ENCODE measurements around the gene PARP9.
"Not testable (repeated sequence)": the region's sequence is repeated elsewhere in the genome, so short reads cannot be mapped to it uniquely, and the experiment has no call there.

PARP9 gene

GRCh38 chr3:122572940-122573412, 8.9 kb upstream of the PARP9 start:
- DNase-seq = no peak

DNA sequence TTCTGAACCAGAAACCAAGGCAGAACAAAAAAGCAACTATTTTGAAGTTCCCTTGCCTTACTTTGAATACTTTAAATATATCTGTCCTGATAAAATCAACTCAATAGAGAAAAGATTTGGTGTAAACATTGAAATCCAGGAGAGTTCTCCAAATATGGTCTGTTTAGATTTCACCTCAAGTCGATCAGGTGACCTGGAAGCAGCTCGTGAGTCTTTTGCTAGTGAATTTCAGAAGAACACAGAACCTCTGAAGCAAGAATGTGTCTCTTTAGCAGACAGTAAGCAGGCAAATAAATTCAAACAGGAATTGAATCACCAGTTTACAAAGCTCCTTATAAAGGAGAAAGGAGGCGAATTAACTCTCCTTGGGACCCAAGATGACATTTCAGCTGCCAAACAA, 4.7 kb upstream of the PARP9 start:
- DNase-seq = no peak

DNA sequence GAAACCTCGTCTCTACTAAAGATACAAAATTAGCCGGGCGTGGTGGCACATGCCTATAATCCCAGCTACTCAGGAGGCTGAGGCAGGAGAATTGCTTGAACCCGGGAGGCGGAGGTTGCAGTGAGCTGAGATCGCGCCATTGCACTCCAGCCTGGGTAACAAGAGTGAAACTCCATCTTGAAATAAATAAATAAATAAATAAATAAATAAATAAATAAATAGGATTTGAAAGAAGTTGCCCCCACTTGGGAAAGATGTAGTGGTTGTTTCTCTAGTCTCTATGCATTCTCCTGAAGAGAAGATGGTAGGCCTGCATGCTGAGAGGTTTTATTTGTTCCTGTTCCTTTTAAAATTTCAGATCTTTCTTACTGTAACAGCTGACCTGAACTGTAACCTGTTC, 4.0 kb upstream of the PARP9 start:
- not testable (repeated sequence) for DNase-seq

- DNase-seq = no peak
These were observed 429 bp downstream of the PARP9 start for GRCh38 chr3:122563717-122564025.

GRCh38 chr3:122562923-122563716, 980 bp downstream of the PARP9 start:
- DNase-seq = no peak

DNA sequence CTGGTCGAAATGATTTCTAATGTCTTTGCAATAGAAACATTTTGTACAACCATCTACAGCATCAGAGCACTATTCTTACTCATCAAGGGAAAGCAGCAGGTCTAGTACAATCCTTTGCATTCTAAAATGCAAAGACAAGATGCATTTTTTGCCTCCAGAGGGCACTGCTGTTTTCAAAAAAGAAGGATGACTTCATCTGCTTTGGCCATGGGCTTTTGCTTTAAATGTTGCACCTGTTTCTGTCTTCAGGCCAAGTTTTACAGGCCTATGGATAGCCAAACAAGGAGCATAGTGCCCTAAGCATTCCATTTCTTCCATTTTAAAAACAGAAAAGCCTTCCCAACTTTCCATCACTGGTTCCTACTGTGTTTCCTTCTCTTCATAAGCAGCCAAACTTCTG, 3.4 kb downstream of the PARP9 start:
- DNase-seq = peak; percentile 58

DNA sequence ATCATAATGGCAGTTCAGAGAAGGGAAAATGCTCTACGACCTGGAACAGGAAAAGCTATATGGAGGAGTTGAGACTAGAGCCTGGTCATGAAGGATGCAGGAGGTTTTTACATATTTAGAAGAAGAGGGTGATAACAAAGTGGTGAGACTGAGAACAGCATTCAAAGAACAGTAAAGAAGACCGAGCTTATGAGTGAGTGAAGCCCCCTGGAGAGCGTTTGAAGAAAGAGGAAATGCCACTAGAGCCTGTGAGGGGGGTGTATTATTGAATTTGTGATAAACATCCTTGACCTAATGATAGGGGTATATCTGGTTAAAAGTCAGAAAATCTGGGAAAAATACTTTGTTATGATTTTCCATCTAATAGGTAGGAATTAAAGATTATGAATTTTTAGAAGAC, 4.2 kb downstream of the PARP9 start:
- DNase-seq = no peak

GRCh38 chr3:122558605-122559004, 5.5 kb downstream of the PARP9 start:
- no peak for DNase-seq

DNA sequence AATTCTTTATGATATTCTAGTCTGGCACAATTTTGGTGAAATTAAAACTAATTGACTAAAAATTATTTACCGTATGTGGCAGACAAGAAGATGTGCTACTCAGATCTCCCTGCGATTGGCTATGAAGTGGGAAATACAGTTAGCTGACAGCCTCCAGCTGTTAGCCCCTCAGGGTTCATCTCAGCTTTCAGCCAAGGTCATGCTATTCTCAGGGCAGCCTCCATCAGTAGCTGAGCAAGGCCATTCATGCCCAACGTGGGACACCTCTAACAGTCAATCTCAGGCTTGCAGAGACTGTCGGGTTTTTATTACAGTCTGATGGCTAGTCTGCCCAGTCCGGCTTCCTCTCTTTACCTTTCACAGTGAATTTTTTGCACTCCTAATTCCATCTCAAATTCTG, 6.7 kb downstream of the PARP9 start:
- no peak for DNase-seq

DNA sequence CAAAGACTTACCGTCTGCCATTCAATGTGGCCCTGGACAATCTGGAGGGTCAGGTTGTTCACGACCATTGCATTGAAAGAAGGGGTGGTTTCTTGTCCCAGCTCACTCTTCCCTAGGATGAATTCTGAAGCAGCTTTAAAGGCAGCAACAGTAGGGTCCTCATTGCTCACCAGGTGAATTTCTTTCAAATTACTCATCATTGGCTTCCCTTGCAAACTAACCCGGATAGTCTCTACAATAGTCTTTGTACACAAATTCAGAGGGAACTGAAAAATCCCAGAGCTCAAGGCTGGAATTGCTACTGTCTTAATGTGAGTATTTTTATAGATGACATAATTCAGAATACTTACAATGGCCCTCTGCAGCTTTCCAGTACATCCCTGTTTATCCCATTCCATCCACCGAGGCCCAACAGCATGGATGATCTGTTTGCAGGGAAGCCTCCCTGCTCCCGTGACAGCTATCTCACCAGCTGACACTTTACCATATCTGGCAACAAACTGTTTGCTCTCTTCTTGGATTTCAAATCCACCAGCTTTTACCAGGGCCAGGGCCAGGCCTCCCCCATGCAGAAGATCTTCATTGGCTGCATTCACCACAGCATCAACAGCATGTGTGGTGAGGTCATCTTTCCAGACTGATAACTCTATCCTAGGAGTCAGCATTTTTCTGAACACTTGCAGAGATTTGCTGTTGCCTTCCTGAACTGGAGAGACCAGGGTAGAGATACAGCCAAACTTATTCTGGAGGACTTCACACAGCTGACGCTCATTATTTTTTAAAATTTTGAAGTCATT, 8.6 kb downstream of the PARP9 start:
- DNase-seq = no peak

DNA sequence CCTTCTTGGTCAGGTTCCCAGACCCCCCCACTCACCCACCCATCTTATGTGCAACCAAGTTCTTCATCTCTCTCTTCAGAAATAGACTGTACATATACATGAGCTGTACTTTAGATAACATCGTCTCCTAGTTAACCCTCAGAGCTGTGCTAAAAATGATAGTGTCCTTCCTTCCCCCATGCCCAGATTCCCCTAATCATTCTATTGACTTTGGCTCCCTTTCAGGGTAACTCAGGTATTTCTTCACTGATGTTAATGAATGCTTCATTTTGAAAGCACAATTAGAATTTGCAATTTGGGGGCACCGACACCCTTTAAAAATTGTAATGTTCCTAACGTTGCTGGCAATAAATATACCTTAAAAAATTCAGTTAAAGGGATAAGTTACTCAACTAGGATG, 10.9 kb downstream of the PARP9 start:
- DNase-seq = no peak

DNA sequence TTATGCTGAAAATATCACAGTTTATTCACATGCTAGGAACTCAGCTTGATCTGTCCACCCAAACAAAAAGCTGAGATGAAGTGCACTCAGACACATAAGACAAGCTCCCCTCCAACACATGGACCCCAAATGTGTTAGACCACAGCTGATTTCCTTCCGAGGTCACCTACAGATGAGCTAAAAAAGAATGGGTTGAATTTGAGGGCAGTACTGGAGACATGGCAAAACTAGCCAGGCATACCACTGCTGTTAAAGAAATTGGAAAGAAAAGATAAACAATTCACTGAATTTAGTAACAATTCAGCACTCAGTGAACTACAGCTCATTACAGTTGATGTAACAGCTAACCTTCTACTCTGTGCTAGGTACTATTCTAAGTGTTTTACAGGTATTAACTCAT, 15.5 kb downstream of the PARP9 start:
- no peak for DNase-seq

GRCh38 chr3:122548076-122548475, 16.0 kb downstream of the PARP9 start:
- DNase-seq = no peak

GRCh38 chr3:122546151-122546550, 17.9 kb downstream of the PARP9 start:
- DNase-seq = no peak

DNA sequence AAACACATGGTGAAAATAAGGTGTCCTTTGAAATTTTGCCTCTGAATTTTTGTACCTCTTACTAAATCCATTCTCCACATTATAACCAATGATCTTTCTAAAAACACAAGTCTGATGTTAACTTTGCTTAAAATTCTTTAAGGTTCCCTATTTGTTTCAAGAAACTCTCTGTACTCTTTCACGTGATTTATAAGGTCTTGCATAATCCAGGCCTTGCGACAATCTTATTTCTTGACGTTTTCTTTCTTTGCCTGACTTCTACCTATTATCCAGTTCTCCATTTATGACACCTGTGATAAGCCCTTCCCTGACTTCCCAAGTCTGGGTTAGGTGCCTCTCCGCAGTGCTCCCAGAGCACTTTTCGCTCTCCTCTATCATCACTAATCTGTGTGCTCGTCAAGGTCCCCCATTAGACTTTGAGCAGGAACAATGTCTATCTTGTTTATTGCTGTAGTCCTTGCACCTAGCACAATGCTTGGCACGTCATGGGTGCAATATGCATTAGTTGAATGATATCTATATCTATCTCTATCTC, 25.1 kb downstream of the PARP9 start:
- DNase-seq = no peak

DNA sequence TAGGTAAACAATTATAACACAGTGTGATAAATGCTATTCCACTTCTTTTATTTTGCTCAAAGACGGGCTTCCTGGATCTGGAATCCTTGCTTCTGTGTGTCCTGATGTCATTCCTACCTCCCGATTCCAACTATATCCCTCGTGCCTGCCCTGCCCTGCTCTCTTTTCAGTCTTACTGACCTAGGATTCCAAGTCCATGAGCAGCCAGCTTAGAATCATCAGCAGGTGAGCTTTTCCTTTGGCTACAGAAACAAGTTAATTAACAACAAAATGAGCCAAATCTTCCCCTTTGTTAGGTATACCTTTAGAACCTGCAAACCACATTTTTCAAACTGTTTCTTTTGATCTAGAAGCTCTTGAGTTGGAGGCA, 27.5 kb downstream of the PARP9 start:
- no peak for DNase-seq

DNA sequence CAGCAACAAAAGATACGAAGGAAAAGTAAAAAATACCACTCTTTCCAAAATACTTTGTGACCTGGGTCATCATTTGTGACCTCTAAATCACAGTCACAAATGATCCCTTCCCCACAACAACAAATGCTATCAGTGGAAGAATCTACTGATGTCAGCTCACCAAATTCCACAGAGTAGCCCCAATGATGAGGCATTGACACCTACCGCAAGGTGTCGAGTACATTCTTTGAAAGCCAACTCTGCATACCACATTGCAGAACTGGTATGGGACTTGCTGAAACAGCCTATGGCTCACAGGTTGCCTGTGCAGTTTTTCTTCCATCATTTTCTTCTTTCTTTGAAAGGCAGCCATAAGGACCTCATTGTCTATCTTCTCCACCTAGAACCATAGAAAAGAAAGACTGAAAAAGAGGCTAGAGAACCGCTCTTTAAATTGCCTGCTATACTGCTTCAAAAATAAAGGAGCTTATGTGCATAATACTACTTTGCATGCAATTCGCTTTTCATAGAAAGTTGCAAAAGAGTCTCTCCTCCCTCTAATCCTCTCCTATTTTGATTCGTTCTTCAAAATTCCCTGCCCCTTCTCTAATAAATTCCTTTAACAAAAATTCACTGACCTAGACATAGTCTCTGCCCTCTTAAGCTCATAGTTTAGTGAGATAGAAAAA, 28.0 kb downstream of the PARP9 start:
- no peak for DNase-seq

- no peak for DNase-seq
These were observed 30.2 kb downstream of the PARP9 start for GRCh38 chr3:122533931-122534334.

GRCh38 chr3:122533480-122533879, 30.6 kb downstream of the PARP9 start:
- DNase-seq = no peak

GRCh38 chr3:122530164-122530563, 33.9 kb downstream of the PARP9 start:
- no peak for DNase-seq

DNA sequence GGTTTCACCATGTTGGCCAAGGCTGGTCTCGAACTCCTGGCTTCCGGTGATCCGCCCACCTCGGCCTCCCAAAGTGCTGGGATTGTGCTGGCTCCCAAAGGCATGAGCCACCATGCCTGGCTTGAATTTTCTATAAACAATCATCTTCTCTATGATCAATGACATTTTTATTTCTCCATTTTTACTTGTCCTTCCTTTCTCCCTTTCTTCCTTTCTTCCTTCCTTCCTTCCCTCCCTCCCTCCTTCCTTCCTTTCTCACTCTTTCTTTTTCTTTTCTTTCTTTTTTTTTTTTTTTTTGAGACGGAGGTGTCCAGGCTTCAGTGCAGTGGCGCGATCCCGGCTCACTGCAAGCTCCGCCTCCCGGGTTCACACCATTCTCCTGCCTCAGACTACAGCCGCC, 40.8 kb downstream of the PARP9 start:
- no peak for DNase-seq

DNA sequence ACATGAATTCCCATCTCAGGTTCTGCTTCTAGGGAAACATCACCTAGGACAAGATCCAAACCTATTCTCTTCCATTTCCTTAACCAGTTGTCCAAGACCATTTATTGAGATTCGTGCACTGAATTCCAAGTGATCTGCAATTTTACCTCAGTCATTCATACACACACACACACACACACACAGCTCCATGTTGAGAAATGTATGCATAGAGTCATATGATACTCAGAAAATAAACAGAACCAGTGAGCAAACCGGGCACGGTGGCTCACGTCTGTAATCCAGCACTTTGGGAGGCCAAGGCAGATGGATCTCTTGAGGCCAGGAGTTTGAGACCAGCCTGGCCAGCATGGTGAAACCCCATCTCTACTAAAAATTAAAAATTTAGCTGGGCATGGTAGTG, 43.2 kb downstream of the PARP9 start:
- DNase-seq = no peak

GRCh38 chr3:122519693-122520092, 44.4 kb downstream of the PARP9 start:
- no peak for DNase-seq
